HL-60/S4 treated with phorbol 12-myristate 13-acetate at 8.2 ng/mL for 4 days and 3 days (cell line): ENCODE measurements around the gene DCST2.
"Not testable (repeated sequence)": the region's sequence is repeated elsewhere in the genome, so short reads cannot be mapped to it uniquely, and the experiment has no call there.

Experiments
- in situ Hi-C: fragments of 300-500 bp; cut with MboI; formaldehyde crosslinking; loops from 2 replicates; pipeline ENCODE4 v1.15.0; 2022; ENCODE audit warnings: low sequenced_read_pairs

Gene DCST2

DNA sequence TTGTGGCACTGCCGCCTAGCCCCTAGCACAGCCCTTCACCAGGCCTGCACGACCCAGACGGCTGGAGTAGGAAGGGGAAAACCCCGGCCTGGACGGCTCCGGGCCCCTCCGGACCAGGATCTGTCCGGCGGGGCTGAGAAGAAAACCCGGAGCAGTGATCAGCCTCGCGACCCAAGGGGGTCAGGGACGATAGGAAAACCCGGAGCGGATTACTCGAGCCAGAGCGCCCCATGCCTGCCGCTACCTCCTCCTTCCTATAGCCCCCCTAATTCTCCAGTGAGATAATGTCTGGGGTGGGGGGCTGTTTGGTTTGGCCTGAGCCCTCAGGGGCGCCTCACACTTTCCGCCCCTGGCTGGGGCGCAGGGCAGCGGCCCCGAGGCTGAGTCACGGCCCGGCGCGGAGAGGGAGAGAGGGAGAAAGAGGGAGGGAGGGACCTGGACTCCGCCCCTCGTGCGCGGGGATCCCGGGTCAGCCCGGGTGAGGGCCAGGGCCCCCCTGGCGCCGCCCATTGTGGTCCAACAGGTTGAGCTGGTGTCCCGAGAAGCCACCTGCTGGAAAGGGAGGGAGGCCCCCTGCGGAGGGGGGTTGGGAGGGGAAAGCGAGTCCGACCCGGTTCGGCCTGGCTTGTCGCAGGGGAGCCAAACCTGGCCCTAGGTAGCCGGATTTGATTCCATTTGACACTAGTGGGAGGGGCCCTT, 32.7 kb downstream of the DCST2 start:
- in situ Hi-C loops = no loop called here

DNA sequence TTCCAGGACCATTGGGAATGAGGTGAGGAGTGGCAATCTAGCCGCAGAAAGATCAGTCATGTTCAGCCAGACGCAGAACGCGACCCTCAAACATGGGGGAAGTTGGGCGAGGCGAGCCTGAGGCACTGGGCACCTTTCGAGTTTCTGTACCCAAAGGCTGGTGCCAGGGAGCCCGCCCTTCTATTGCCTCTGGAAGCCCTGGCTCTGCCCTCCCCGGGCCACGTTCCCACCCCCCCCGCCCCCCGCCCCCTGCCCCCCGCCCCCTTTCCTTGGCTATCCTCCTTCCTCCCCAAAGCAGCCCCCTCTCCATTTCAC, 33.2 kb downstream of the DCST2 start:
- in situ Hi-C loops = no loop called here

DNA sequence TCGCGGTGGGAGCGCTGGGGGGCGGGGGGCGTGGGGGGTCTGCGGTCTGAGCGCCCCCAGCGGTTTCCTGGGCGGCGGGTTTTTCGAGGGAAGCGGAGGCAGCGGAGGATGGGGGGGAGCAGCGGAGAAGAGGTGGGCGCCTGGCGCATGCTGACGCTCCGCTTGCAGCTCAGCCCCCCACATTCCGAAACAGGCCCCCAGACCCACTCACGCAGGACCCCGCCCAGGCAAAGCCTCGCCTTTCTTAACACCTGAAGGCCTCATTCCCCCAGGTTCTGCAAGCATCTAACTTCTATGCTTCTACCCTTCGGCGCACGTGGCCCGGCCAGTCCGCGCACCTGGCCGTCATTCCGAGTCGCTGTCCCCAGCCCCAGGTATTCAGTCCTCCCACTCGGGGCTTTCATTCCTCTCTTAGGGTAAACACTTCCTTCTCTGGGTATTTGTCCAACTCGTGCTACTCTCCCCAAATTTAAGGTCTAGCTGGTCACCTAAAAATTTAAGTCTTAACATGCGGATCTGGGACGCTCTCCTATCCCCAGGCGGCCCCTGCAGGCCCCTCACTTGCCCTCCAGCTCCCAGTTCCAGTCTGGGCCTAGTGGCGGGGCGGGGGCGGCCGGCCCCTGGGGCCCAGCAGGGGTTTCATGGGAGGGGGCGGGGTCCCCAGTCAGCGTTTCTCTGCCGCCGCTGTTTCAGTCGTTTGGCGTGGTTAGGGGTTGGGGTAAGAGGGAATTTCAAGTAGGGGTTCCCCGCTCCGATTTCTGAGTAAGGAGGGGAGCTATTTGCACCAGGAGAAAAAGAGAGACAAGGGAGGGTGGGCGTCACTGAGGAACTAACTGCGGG, 33.8 kb downstream of the DCST2 start:
- in situ Hi-C loops = no loop called here

DNA sequence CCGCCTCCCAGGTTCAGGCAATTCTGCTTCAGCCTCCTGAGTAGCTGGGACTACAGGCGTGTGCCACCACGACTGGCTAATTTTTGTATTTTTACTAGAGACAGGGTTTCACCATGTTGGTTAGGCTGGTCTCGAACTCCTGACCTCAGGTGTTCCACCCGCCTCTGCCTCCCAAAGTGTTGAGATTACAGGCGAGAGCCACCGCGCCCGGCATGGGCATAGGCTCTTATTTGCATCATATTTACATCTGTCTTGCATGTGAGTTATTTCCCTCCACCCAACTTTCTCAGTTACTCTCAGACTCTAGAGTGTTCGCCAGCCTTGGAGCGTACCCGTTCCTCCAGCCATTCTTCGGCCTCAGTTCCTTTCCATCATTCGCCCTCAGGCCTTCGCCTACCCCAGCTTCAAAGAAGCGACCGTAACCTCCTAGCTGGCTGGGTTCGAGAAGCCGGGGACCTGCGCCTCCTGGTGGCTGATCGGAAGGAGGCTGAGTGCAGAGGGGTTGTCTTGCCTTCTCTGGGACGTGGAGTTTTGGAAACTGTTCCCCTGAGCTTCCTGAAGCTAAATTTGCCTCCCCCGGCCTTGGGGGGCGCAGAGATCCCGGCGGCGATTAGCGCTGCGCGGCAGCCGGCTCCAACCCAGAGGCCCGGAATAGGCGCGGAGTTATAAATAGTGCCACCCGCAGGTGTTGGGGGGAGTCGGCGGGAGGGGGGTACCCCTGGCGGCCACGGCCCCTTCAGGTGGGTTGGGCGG, 34.6 kb downstream of the DCST2 start:
- in situ Hi-C loops = no loop called here

DNA sequence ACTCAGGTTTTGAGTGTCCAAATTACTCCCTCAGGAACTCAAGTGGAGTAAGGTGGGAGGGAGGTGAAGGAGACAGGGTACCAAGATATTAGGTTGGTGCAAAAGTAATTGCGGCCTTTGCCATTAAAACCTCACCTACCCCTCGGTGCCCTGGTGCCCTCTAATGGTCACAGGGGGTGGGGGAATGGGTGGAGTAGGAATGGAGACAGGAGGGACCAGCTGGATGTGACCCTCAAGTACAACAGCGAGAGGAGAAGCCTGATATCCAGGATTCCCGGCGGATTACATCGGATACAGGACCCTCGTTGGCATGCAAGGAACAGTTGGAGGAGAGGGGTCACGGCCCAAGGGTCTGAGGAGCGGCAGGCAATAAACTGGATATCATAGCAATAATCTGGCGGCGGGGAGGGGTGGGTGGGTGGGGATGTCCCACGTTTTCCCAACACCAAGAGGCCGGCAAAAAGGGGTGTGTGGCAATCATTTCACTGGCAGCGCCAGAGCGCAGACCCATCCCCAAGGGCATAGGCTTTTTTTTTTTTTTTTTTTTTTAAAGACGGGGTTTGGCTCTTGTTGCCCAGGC, 35.3 kb downstream of the DCST2 start:
- in situ Hi-C loops = no loop called here

DNA sequence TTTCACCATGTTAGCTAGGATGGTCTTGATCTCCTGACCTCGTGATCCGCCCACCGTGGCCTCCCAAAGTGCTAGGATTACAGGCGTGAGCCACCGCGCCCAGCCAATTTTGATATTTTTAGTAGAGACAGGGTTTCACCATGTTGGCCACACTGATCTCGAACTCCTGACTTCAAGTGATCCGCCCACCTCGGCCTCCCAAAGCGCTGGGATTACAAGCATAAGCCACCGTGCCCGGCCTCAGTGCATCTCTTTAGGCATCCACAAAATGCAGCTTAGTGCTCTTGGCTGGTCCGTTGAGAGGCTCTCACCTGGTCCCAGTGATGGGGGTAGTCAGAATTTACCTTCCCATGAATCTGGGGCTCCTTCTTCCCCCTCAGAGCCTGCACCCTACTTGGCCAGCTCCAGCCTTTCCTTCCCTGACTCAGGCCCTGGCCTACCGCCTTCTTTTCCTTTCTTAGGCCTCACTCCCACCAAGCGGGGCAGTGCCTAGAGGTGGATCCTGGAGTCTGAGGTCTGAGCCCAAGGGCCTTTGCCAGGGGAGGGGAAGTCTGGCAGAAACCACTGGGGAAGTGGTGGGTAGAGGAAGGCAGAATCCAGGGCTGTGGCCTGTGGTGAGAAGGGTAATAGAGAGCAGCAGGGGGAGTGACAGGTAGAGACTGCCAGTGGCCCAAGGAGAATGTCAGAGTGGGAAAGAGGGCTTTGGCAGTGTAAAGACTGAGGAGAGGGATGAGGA, 36.4 kb downstream of the DCST2 start:
- in situ Hi-C loops = no loop called here

DNA sequence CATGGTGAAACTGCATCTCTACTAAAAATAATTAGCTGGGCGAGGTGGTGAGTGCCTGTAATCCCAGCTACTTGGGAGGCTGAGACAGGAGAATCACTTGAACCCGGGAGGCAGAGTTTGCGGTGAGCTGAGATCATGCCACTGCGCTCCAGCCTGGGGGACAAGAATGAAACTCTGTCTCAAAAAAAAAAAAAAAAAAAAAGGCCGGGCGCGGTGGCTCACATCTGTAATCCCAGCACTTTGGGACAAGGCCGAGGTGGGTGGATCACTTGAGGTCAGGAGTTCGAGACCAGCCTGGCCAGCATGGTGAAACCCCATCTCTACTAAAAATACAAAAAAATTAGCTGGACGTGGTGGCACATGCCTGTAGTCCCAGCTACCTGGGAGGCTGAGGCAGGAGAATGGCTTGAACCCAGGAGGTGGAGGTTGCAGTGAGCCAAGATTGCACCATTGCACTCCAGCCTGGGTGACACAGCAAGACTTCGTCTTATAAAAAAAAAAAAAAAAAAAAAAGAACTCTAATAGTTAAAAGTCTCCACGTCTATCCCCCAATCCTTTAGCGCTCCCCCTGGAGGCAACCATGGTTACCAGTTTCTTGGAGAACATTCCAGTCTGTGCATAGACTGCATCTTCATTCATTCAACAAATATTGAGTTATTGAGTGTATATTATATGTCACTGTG, 38.1 kb downstream of the DCST2 start:
- in situ Hi-C loops = not testable (repeated sequence)

DNA sequence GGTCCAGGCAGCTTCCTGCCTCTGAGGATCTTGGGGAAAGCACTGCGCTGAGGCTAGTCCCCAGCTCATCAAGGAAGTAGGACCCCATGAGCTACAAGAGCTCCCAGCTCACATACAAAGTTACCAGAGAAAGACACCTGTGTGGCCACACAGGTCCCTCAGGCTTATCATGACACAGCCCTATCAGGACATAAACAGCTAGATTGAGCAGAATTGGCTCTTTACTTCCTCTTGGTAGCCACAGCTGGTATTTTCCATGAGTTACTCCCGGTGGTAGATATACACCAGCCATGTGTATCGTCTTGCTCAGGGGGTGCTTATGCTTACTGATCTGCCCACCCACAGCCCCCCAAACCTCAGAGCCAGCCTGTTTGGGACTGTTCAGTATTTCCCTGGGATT, 39.0 kb downstream of the DCST2 start:
- in situ Hi-C loops = no loop called here

DNA sequence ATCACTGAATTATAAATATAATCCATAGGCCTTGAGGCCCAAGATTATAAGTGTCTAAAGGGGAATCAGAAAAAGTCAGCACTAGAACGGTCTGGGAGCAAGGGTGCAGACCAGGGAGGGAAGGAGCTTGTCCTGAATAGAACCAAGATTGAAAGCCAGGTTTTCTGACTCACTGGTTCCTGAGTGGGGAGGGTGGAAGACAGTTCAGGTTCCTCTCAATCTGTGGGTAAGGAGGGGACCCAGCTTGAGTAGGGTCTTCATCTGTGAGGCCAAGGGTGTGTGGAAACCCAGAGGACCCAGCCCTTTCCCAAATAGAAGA, 39.4 kb downstream of the DCST2 start:
- in situ Hi-C loops = no loop called here

DNA sequence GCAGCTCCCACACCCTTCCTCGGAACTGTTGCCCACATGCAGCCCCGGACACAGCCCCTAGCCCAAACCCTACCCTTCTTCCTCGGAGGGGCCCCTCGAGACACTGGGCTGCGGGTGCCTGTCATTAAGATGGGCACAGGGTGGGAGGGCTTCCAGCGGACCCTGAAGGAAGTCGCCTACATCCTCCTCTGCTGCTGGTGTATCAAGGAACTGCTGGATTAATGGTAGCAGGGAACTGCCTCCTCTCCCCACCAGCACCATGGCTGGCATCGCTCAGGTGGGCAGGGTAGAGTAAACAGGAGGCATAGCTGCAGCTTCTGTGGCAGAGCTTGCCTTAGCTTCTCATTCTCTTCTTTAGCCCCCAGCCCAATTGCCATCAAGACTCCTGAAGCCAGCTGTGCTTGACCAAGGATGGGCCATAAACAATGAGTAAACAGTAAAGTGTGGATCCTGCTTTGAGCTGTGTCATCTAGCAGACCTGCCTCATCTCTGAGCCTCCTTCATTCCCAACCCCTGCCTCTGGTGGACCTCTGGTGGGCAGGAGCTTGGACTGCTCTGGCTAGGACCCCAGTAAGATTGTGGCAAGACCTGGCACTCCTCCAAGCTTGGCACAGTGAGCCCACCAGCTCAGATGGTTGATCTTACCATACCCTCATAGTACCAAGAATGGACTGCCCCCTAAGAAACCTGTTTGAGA, 39.9 kb downstream of the DCST2 start, which contains the start of gene LENEP:
TSS of gene LENEP (plus strand) at position 15 of the 697 bp plus-strand sequence. CDS start at position 37, 22 bp downstream.
- in situ Hi-C loops = no loop called here

DNA sequence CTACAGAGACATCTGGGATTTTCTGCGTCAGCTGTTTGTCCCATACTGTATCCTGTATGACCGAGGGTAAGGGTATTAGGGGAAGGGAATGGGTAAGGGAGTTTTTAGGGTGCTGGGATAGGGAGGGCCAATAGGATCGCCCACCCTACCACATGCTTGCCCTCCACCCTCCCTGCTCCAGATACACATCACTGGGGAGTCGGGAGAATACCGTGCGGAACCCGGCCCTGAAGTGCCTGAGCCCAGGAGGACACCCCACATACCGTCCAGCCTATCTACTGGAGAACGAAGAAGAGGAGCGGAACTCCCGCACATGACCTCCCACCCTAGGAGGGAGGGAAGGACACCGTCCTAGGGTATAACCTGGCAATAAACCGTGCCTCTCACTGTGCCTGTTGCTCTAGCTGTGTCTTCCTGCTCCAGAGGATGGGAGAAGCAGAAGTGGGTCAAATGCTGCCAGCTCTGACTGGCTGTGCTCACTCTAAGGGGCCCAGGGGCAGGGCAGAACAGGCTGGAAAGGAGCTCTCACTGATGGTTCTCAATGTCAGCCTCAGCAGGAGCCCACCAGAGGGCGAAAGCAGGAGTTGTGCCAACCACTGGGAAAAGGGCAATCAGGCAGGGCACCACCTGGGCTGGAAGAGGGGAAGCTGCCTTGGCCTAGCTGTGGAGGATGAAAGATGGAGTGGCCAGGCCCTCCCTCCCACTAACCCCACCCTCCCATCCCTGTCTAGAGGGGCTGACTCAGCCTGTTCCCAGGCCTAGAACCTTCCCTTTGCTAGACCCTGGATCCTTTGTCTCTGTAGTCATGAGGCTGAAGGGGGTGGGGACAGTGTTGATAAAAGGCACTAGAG, 40.6 kb downstream of the DCST2 start:
- in situ Hi-C loops = no loop called here

DNA sequence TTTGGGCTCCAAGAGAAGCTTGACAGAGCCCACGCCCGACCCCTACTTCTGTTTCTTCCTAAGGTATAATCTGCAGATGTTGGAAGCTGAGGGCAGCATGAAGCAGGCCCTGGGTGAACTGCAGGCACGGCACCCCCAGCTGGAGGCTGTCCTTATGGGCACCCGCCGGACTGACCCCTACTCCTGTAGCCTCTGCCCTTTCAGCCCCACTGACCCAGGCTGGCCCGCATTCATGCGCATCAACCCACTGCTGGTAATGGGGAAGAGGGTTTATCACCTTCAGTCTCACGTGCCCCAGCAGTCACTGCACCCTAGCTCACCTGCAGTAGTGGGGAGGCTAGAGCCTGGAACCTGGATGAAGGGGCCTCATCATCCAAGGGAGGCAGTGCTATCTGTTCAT, 43.3 kb downstream of the DCST2 start:
- in situ Hi-C loops = no loop called here

DNA sequence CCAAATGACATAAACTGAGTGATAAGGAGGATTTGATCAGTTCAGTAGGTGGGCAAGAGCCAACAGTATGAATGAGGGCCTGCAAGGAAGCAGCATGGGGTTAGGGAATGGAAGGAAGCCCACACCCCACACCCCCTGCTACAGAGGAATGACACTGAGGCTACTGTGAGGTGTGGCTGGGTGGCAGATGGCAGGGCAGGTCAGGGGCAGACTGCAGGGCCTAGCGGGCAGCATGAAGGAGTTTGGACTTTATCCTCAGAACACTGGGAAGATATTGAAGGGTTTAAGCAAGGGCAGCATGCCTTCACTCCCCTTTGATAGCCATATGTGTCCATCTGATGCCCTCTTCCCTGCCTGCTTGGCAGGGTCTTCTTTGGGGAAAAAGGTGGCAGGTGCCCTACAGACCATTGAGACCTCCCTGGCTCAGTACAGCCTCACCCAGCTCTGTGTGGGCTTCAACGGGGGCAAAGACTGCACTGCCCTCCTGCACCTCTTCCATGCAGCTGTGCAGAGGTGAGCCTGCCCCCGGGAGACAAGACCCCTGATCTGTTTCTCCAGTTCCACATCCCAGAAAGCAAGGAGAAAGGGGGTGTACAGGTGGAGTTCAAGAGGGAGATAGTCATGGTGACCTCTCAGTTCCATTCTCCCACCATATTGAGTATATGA, 44.3 kb downstream of the DCST2 start:
- in situ Hi-C loops = no loop called here

DNA sequence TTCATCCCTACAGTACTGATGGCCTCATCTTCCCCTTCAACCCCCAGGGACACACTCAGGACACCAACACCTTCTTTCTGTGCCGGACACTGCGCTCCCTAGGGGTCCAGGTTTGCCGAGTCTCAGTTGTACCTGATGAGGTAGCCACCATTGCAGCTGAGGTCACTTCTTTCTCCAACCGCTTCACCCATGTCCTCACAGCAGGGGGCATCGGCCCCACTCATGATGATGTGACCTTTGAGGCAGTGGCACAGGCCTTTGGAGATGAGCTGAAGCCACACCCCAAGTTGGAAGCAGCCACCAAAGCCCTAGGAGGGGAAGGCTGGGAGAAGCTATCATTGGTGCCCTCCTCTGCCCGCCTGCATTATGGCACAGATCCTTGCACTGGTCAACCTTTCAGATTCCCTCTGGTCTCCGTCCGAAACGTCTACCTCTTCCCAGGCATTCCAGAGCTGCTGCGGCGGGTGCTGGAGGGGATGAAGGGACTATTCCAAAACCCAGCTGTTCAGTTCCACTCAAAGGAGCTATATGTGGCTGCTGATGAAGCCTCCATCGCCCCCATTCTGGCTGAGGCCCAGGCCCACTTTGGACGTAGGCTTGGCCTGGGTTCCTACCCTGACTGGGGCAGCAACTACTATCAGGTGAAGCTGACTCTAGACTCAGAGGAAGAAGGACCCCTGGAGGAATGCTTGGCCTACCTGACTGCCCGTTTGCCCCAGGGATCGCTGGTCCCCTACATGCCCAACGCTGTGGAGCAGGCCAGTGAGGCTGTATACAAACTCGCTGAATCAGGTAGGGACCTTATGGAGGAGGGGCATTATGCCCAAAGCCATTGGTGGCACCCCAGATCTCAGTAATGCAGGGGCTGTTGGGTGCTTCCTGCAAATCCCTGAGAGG, 45.3 kb downstream of the DCST2 start:
- in situ Hi-C loops = no loop called here

DNA sequence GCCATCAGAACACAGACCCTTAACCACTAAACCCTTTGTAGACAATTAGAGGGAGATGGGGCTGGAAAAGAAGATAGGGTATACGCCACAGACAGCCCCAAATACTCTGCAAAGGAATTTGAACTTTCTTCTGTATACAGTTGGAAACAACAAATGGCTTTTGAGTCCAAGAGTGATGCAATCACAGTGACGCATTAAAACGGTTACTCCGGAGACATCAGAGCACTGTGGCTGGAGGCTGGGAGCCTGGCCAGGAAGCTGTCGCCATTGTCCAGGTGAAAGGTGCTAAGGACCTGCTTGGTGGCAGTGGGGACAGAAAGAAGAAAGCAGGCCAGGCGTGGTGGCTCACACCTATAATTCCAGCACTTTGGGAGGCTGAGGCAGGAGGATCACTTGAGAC, 46.3 kb downstream of the DCST2 start:
- in situ Hi-C loops = no loop called here

DNA sequence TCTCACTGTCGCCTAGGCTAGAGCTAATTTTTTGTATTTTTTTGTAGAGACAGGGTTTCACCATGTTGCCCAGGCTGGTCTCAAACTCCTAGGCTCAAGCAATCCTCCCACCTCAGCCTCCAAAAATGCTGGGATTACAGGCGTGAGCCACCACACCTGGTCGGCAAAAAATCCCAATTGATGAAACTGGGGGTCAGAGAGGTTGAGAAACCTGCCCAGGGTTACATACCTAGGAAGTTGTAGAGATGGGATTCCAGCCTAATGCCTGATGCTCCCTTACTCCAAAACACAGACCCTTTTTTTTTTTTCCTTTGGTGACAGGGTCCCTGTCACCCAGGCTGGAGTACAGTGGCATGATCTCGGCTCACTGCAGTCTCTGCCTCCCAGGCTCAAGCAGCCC, 46.8 kb downstream of the DCST2 start:
- in situ Hi-C loops = not testable (repeated sequence)

DNA sequence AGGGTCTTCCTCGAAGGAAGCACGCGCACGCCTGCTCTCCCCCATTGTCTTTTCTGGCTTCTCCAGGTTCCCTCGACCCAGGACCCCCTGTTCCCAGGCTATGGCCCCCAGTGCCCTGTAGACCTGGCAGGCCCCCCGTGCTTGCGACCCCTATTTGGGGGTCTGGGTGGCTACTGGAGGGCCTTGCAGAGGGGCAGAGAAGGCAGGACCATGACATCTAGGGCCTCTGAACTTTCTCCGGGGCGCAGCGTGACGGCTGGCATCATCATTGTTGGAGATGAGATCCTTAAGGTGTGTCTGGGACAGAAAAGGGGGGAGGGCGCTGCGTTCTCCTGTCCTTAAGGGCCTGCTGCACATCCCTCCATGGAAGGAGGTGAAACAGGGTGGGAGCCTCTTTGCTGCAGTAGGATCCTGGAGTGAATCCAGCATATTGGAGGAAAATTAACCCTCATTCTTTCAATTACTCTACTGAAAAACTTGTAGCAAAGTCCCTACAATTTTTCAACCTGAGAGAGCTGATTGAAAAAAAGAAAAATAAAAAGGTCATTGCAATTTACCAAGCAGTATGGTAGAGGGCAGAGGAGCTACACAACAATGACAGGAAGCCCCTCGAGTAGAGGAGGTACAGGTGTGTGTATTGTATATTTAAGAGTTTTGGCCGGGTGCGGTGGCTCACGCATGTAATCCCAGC, 49.7 kb downstream of the DCST2 start:
- in situ Hi-C loops = no loop called here
